ENCODE measurements around the gene SCAMP5.

Gene SCAMP5

GRCh38 chr15:74976159-74976558 is 19.2 kb upstream of the SCAMP5 start:
- DNase-seq, result no peak

- DNase-seq, result no peak
These were observed 17.8 kb upstream of the SCAMP5 start for GRCh38 chr15:74977599-74977998.

- DNase-seq, result no peak
These were observed 17.3 kb upstream of the SCAMP5 start for GRCh38 chr15:74978077-74978476.

GRCh38 chr15:74978503-74978902 is 16.9 kb upstream of the SCAMP5 start:
- DNase-seq, result no peak

GRCh38 chr15:74982183-74982582 is 13.2 kb upstream of the SCAMP5 start:
- DNase-seq, result no peak

GRCh38 chr15:74983725-74984231 is 11.6 kb upstream of the SCAMP5 start:
- DNase-seq, result no peak

GRCh38 chr15:74988007-74988800 is 7.2 kb upstream of the SCAMP5 start:
- no peak for DNase-seq

GRCh38 chr15:74989527-74989926 is 5.8 kb upstream of the SCAMP5 start:
- DNase-seq, result no peak

- DNase-seq, result no peak
These were observed 2.7 kb upstream of the SCAMP5 start for GRCh38 chr15:74992619-74993018.

GRCh38 chr15:74994236-74994635 is 1.1 kb upstream of the SCAMP5 start:
- no peak for DNase-seq

- no peak for DNase-seq
These were observed 678 bp upstream of the SCAMP5 start for GRCh38 chr15:74994685-74995084.

GRCh38 chr15:74995779-74996765 is 709 bp downstream of the SCAMP5 start:
- peak; percentile 59 for DNase-seq

- DNase-seq, result no peak
These were observed 1.8 kb downstream of the SCAMP5 start for GRCh38 chr15:74997141-74997540.

- no peak for DNase-seq
These were observed 2.2 kb downstream of the SCAMP5 start for GRCh38 chr15:74997543-74997942.

GRCh38 chr15:75001310-75001709 is 5.9 kb downstream of the SCAMP5 start:
- no peak for DNase-seq

- no peak for DNase-seq
These were observed 7.0 kb downstream of the SCAMP5 start for GRCh38 chr15:75002398-75002797.

GRCh38 chr15:75007216-75007615 is 11.9 kb downstream of the SCAMP5 start:
- DNase-seq, result no peak

- no peak for DNase-seq
These were observed 12.9 kb downstream of the SCAMP5 start for GRCh38 chr15:75008221-75008625.

- DNase-seq, result no peak
These were observed 13.4 kb downstream of the SCAMP5 start for GRCh38 chr15:75008629-75009326.

GRCh38 chr15:75016431-75016830 is 21.1 kb downstream of the SCAMP5 start:
- no peak for DNase-seq

GRCh38 chr15:75019916-75020315 is 24.6 kb downstream of the SCAMP5 start:
- DNase-seq, result no peak

GRCh38 chr15:75021341-75021740 is 26.0 kb downstream of the SCAMP5 start:
- DNase-seq, result no peak
